Right renal cortex interstitium (tissue), 3 donors: ENCODE measurements around the gene PTGR3. TPM values are rescaled to one million over a fixed set of nuclear protein-coding genes. Genes with fewer than 3 reads are reported as not detected.
A peak's percentile ranks its signal among the peaks of the same experiment; 100 is the strongest.

Experiments used
- DNase-seq, 3 donors: peaks; one replicate each; pipeline ENCODE4 v3.0.0-alpha.2; 2013; ENCODE audit warnings: low read depth in 3 of 3, low spot score in 2 of 3
- polyA plus RNA-seq, 3 donors: library from polyadenylated mRNA; unstranded; fragments of 120-200 nt; gene quantifications; one replicate each; pipeline ENCODE4 v1.2.1, GENCODE V29; 2013; ENCODE audit not compliant: insufficient read length in 3 of 3

PTGR3 gene
- polyA plus RNA-seq, 3 donors = 43.3 to 44.6 (median 44.5) TPM

DNA sequence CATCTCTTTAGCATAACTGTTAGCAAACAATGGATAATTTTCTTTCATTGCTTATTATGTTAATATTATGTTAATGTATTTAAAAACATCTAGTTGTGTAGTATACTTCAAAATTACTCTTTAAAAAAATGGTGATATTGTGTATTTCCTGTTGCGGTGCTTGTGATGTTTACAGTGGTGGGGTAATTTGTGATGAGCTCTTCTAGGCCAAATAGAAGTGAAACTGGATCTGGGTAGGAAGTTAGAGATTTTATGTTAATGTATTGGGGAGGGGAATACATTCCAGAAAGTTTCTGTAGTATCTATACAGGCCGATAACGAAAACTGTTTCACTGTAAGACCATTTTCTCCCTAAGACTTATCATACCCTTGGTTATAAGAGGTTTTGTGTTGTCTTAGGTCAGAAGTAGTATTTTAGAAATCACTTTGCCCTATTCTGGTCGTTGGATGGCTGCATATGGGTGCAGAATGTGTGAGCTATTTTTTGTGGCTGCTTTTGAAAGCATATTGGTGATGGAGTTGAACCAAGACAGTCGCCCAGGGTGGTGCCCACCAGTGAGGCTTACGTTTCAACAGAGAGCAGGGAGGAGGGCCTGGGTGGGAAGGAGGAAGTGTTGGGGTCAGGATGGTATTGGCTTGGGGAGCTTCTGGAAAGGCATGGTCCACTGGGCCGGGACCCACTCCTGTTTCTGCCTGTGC lies 7.4 kb upstream of the PTGR3 start:
- DNase-seq = no peak

DNA sequence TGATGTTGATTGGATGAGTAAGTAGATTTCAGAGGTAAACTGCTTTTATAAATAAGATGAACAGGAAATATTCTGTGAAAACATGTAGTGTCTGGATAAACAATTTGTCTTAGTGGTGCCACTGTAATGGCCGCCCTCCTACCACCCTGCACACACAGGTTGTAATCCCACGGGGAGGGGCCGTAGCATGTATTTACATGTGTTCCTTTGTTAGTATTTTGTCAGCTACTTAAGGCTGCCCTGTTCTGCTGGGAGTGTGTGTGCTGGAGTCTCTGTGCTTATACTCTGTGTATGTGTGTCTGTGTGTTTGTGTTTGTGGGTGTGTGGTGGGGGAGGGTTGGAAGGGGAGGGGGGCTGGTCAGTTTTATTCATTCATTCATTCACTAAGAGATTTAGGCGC lies 6.7 kb upstream of the PTGR3 start:
- no peak for DNase-seq

DNA sequence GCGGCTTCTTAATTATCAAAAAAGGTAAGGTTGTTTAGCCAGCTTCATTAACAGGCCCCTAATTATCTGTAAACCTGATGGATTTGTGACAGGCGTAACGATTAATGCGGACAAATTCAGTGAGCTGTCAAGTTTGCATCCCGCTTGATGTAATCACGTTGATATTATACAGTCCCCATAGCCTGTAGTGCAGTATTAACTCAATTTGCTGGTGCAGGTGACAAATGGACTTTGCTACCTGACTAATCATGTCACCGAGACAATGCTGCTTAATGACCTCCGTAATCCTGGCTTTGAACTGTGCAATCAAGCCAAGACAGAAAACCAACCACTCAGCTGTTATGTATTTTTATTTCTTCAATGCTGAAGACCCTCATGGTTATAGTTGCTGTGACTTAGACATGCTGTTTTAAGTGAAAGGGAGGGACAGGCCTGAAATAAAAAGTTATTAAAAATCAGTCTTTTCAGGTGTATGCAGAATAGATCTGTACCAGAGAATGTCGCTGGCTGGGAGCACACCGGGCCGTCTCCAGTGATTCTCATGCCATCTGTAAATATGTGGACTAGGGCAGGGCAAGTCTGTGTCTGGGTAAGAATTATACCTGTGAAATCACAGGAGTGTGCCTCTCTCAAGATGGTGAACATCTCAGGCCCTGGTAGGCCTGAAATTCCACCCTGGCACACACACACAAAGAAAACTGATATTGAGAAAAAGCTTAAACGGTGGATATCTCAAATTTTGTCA lies 6.0 kb upstream of the PTGR3 start:
- DNase-seq = no peak

DNA sequence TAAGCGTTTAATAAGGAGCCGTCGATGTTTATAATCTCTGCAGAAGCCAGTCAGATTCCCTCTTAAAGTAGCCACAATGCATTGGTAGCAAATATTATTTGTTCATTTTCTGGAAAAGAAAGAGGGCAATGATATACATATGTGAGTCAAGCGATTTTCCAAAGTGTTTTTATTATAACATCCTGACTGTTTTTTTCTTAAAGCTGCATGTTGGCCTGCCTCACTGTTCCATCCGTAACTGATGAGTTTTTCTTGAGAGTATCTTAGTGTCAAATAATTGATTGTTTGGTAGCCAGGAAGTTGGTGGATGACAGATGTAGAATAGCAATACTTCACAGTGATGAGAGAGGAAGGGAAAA lies 5.4 kb upstream of the PTGR3 start:
- DNase-seq = no peak

DNA sequence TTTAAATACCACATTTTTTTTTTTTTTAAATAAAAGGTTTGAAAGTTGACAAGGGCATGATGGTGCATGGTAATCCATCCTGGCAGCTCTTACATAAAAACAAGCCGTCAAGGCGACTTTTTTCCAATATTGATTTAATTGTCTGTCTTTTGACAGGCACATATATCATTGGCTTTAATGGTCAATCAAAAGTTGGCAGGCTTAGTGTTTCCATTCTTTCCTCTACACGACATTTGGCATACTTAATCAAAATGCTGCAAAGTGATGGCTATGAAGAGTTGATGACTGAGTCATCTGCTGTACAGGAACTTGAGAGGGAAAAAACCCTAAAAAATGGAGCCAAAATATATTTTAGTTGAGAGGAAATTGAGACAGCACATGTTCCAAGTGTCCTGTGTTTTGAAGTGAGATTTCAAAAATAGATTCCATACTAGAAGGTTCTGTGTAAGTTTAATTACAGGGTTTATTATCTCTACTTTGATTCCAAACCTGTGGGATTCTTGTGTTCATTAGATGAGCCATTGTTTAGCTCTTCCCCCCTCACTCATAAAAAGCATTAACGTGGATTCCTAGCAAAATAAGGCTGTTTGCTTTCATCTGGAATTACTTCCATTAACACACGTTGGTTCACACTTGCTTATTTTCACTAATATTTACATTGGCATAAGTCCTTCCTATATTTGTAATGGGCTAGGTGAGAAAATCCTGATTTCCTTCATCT lies 4.8 kb upstream of the PTGR3 start:
- no peak for DNase-seq

DNA sequence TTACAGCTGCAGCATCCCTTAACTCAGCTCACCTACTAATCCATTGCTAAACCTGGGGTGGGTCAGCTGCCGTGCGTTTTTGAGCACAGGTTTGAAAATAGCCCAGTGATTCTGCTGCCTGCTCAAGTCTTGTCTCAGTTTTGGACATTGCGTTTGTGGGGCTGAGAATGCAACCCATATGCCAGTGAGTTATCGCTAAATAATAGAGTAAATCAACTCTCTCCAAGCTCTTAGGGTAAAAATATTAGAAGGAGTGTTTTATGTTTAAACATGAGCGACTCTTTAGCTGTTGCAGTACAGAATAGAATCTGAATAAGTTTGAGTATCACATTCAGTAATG lies 3.8 kb upstream of the PTGR3 start:
- DNase-seq = no peak

DNA sequence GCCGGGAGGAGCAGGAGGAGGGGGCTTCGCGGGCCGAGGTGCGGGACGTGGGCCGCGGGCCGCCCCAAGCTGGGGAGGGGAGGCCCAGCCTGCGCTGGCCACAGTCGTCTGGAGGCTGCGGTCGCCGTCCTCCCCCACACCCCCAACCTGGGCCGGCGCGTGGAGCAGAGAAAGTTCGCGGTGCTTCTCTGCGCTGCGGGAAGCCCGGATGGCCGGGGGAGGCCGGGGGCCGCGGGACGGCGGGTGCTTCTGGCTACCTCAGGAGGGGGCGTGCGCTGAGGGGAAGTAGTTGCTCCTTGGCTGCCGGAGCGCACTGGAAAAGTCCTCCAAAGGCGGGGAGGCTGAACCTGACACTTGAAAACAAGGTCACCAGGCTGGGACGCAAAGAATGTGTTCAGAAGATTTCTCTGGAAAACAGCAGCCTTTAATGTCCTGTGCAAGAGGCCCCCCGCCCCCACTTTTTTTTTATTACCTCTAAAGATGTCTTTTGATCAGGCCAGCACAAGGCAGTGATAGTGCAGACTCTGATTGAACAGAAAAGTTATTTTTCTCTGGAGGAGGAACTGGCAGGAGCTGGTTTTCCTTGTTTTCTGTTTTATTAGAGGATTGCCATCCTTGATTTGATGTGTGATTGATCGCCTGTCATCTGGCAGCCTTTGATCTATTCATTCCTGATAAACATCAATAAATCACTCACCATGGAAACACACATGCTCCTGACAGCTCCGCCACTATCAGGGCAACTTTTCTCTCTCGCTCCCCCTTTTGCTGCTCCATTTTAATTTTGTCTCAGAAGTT lies 3.2 kb upstream of the PTGR3 start:
- DNase-seq = no peak

DNA sequence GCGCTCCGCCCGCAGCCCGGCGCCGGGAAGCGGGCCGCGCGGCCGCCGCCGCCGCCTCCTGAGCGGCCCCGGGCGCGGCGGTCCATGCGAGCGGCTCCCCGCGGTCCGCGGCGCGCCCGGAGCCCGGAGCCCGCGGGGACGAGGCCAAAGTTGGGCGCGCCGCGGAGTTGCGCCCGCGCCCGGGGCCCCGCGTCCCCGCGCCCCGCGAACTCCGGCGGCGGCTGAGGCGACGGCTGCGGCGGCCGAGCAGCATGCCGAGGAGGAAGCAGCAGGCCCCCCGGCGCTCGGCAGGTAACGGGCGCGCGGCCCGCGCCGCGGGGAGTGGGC lies 2.6 kb upstream of the PTGR3 start:
- DNase-seq = no peak

DNA sequence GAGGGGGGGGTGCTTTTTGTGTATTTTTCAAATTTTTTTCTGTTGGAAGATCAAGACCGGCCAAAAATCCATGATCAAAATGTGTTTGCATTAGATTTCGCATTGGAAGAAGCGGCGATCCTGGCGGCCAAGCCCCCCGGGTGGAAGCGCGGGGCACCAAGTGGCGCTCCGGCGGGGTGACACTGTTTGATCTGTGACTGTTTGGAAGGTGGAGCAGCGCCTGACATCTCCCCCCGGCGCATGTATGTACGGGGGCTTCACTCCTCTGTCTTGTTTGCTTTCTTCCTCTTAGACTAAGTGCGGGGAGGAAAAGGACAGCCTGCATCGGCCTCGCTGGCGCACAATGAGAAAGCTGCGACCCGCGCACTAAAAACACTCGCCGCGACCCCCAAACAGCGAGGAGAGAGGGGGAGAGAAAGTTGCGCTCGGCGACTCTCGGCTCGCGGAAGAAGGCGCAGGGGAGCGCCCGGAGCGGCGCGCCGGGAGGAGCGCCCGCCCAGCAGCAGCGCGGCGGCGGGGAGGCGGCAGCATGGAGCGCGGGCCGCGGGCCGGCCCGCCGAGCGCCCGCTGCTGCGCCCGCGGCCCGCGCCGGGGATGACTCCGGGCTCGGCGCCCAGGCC lies 2.2 kb upstream of the PTGR3 start:
- DNase-seq = no peak

DNA sequence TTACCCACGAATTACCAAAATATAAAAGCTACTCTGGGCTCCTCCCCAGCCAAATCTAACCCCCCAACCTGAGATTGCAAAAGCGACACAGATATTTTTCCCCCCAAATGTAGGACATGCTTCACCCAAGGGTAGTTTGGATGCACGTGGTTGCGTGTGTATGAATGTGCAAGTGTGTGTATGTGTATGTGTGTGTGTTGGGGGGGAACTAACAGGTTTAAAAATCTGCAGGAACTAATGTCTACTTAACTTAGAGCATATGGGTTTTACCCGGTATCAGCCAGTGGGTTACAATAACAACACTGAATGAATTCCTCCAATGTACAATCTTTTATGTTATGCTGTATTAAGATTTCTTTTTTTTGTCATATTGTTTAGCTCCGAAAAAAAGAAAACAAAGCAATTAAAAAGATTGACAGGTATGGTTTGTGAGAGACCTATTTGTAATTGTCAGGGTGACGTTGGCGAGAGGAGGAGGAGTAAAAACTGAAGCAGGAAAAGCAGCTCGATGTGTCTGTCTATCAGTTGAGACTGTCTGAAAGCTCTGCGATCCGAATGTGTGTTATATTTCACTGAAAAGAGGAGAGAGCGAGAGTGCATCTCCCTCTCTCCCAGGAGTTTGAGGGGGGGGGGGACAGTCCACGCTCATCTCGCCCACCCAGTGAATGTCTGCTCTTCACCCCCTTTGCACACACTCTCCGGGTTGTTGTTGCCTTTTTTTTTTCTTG lies 1.5 kb upstream of the PTGR3 start, which contains the start of gene TSHZ1:
Gene TSHZ1, plus strand, starts transcription at position 524 of the 728 bp plus-strand sequence. CDS start 1,080 bp downstream, outside the sequence.
- DNase-seq = peak; percentile 84

DNA sequence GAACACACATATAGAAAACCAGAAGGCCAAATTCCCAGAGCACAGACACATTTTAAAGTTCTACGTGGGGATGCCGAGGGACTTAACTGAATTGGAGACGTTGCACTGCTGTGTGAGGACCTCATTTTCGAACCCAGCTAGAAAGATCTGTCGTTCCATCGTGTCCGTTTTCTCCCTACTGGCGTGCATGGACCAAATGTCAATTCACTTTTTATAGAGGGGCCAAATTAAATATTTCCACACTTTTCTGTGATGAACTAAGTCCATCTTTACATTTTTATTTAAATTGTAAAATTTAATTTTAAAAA lies 966 bp upstream of the PTGR3 start:
- no peak for DNase-seq

DNA sequence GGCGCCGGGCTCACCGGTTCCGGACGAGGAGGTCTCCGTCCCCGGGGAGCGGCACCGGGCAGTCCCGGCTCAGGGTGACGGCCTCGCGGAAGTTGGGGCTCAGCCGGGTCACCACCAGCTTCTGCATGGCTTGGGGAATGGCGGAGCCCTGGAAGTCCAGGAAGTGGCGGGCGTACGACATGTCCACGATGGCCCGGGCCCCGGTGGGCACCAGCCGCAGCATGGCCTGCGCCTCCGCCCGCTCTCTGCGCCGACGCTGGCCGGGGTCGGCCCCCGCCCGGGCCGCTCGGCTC lies 157 bp downstream of the PTGR3 start:
- no peak for DNase-seq

DNA sequence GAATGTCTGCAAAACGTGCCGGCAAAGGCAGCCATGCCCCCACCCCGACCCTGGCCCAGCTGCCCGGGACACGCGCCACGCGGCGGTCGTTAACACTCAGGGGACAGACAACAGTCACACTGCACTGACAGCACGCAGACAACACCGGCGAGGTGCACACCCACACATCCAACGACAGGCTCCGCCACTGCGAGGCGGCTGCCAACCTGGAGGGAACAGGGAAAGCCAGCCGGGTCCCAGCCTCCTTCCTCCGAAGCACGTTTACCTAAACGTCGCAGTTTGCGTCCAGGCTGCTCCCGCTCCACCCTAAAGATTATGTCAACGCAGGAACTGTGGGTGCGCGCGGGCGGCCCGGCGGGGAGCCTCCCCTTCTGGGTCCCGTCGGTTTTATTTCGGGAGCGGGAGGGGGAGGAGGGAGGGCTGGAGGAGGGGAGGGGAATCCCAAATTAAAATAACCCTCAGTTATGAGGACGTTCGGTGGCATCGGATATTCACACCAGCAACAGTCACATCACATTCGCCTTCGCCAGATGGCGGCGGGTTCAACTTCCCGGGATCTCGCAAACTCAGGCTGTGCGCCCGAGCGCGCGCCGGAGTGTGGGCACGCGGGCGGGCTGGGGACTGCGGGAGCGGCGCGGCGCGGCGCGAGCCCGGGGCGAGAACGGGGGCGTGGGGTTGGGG lies 644 bp downstream of the PTGR3 start:
- DNase-seq = no peak

DNA sequence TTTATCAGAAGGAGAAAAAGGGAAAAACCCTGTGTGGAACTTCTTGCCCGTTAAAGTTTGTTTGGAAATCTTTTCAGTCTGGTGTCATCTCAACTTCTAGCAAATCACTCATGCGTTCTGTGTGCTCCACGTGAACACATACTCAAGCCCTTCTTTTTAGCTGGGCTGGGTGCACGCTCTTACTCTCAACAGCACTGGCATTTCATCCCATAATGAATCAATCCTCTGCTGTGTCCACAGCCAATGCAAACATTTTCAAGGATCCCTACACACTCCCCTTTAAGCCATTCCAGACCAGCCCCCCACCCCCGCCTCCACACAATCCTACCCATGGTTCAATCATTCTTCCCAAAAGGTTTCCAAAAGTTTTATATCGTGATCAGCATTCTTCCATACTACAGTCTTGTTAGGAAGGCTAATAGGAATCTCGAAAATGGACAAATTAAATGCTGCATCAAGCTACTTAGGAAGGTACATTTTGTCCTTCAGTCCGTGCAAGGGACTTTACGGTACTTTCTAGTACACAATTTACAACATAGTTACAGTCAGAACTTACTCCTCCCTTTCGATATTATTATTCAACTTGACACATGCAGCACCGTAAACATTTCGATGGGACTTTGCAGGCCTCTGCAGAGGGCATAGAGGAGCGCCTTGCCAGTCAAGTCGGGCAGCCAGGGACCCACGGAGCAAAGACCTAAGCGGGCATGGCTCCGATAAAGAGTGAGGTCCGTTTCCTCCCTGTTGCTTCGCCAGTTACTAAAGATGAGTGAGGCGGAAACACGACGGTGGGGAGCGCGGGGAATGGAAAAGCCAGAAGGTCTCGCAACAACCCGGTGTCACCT lies 1.4 kb downstream of the PTGR3 start:
- DNase-seq = no peak

DNA sequence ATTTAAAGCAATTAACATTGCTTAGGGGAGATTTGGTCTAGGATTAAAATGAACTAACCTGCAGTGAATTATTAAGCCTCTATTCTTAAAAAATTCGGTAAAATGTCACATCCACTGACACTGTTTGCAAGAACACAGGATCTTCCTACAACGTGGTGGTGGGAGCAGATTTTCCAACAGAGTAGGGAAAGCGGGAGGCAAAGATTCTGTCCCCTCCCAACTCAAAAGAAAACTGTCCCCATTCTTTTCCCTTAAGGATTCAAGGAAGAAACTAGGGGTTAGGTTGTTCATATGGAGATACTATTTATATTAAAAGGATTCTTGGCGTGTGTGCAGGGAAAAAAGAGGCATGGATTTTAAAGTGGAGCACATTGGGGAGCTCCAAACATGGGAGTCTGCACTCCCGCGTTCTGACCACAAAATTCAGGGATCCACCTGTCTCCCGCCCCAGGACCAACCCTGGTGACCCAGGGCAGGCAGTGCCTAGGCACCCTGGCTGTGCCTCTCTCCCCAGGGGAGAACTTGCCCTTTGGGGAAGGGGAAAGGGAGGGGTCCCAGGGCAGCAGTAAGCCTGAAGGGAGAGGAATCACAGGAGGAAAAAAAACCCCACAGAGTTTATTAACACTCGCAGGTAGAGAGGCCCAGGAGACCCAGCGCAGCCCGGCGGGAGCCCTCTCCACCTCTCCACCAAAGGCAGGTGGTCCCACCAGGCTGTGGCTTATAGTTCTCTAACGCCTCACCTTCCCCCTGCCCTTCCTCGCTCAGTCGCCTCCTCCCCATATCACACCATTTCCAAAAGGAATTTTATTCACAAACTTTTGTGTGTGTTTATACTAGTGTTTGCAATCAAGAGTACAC lies 2.3 kb downstream of the PTGR3 start:
- DNase-seq = no peak

DNA sequence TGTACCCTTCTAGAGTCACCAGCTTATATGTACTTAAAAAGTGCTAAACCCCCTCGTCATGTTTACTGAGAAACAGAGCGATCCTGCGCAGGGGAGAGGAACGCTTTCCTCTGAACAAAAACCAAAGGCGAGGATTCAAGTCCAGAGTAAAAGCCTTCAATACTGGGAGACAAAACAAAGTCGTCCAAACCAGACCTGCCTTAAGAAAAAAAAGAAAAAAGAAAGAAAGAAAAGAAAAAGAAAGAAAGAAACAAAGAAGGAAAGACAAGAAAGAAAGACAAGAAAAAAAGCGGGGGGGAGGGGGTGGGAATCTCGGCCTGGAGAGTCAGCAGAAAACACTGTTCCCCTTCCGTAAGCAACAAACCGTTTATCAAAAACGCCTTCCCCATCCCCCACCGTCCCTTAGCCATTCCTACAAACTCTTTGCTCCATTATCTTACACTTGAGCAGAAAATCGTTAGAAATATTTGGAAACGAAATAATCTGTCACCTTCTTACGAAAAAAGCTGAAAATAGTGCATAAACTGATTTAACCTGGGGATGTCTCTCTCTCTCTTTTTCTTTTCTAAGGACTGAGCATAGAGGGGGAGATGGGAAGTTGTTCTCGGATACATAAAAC lies 3.3 kb downstream of the PTGR3 start:
- DNase-seq = no peak

DNA sequence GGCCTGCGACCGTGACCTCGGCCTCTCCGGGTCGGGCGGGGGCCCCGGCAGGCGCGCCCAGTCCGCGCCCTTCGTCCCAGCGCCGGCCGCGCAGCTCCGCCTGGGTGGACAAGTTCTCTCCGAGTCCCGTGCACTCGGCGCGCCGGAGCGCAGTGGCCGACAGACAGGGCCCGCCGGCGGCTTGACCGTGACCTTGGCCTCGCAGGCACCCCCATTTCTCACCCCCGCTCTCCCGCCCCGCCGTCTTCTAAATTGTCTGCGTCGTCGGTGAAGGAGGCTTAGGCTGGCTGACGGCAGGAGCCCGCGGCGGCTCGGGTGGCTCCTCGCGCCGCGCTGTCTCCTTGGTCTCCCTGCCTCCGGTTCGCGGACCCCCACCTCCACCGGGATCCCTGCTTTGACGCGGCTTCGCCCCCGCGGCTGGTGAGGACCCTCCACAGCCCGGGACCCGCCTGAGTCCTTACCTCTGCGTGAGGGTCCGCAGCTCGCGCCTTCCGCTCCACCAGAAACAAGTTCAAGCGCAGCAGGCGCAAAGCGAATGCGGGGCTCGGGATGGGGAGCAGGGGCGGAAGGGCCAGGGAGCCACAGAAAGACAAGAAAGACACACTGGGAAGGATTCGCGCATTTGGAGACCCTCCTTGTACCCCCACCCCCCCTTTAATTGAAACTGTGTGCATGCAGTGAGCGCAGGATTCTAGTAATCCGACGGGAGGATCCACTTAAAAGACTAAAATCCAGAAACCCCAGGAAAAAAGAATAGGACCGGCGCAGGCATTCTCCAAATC lies 4.0 kb downstream of the PTGR3 start:
- no peak for DNase-seq
